Measurements from ENCODE around the gene SUSD5. TPM values are rescaled to one million over a fixed set of nuclear protein-coding genes. Genes with fewer than 3 reads are reported as not detected.

SUSD5 gene
- total RNA-seq, 2 experiments from 2014 or later = not detected

- H3K4me1 Mint-ChIP-seq (ENCODE audit: low read depth) = no peaks in the 10 kb centered on the region
Measured at GRCh38 chr3:33104803-33105202, 113.8 kb downstream of the SUSD5 start.

GRCh38 chr3:33103480-33103879, 115.1 kb downstream of the SUSD5 start:
- CTCF ChIA-PET = interaction anchor here (1.0 kb wide), 1 partner anchor 29 kb away, joined by 4 read pairs; no protein-coding TSS in a partner anchor
- H3K36me3 Mint-ChIP-seq (ENCODE audit: low read depth) = no peaks in the 10 kb centered on the region

More at GRCh38 chr3:33104803-33105202, 113.8 kb downstream of the SUSD5 start:
- no peak overlapping the region for H3K4me3 Mint-ChIP-seq
- intact Hi-C loops (cut with micrococcal nuclease) = no loop called here
- H3K27ac Mint-ChIP-seq = no peak overlapping the region
- no peaks in the 10 kb centered on the region for H3K36me3 Mint-ChIP-seq (ENCODE audit: low read depth)
- peaks cover 12% of the 10 kb centered on the region for H3K27me3 Mint-ChIP-seq (ENCODE audit: low read depth)
- no peaks in the 10 kb centered on the region for H3K9me3 Mint-ChIP-seq
- no peak for DNase-seq
- CTCF ChIA-PET = interaction anchor here (1.6 to 2.8 kb wide), 2 partner anchors 11 to 27 kb away, joined by 3 to 7 read pairs; no protein-coding TSS in a partner anchor

DNA sequence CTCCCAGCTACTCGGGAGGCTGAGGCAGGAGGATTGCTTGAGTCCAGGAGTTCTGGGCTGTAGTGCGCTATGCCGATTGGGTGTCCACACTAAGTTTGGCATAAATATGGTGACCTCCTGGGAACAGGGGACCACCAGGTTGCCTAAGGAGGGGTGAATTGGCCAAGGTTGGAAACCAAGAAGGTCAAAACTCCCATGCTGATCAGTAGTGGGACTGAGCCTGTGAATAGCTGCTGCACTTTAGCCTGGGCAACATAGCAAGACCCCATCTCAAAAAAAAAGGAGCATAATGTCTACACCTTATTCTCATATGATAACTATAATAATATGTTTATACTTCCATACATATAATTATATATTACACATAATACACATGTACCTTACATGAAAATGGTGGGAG, 115.6 kb downstream of the SUSD5 start:
- Mint-ChIP-seq H3K4me3 (no peak overlapping the region), H3K4me1 (ENCODE audit: low read depth) (no peaks in the 10 kb centered on the region), H3K27ac (no peak overlapping the region), H3K36me3 (ENCODE audit: low read depth) (no peaks in the 10 kb centered on the region), H3K9me3 (no peaks in the 10 kb centered on the region), H3K27me3 (ENCODE audit: low read depth) (peaks cover 12% of the 10 kb centered on the region)
- intact Hi-C loops (cut with micrococcal nuclease) = no loop called here
- CTCF ChIA-PET = no interaction called here
- no peak for DNase-seq

More at GRCh38 chr3:33103480-33103879, 115.1 kb downstream of the SUSD5 start:
- Mint-ChIP-seq H3K27me3 (ENCODE audit: low read depth) (peaks cover 12% of the 10 kb centered on the region), H3K4me1 (ENCODE audit: low read depth) (no peaks in the 10 kb centered on the region), H3K4me3 (no peak overlapping the region), H3K27ac (no peak overlapping the region), H3K9me3 (no peaks in the 10 kb centered on the region)
- intact Hi-C loops (cut with micrococcal nuclease) = no loop called here
- no peak for DNase-seq

DNA sequence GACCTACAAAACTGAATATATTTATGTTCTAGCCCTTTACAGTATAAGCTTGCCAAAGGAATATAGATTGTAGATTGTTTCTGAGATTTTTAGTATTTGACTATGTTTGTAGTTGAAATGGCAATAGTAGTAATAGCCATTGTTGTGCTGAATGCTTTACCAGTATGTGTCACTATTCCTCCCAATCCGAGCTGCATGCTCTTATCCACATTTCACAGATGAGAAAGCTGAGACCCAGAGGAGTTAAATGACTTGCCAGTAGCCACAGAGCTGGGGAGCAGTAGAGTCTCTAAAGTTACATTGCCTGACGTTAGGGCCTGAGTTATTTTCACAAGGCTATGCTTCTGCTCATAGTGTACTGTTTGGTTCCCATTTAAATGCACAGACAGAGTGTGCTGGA, 118.4 kb downstream of the SUSD5 start:
- intact Hi-C loops (cut with micrococcal nuclease) = no loop called here
- Mint-ChIP-seq H3K9me3 (no peaks in the 10 kb centered on the region), H3K27ac (no peak overlapping the region), H3K4me3 (no peak overlapping the region), H3K27me3 (ENCODE audit: low read depth) (peaks cover 12% of the 10 kb centered on the region), H3K4me1 (ENCODE audit: low read depth) (peaks cover 15% of the 10 kb centered on the region), H3K36me3 (ENCODE audit: low read depth) (no peaks in the 10 kb centered on the region)
- DNase-seq = no peak
- CTCF ChIA-PET = interaction anchor here (1.0 to 1.4 kb wide), 2 partner anchors 25 to 151 kb away, joined by 3 read pairs; no protein-coding TSS in a partner anchor

Other genes with a start within 250 kb of the SUSD5 start
- 10 to 100 TPM; 32.0 to 36.3 TPM for gene GLB1, start 121.7 kb downstream of the SUSD5 start, total RNA-seq
- 1 to 10 TPM; 3.2 to 3.3 TPM for gene TMPPE, start 121.7 kb downstream of the SUSD5 start, total RNA-seq
- gene CRTAP, start 104.8 kb downstream of the SUSD5 start, total RNA-seq = 10 to 100 TPM; 48.1 to 51.1 TPM
- not detected for gene FBXL2, start 58.6 kb upstream of the SUSD5 start, total RNA-seq
- gene UBP1, start 221.6 kb upstream of the SUSD5 start, total RNA-seq = 10 to 100 TPM; 42.8 to 44.0 TPM